T-helper 2 cell treated with Interferon-gamma antibody and Interleukin-4, amounts not matched to agents 5 μg/mL and 100 μg/mL, for 36 hours (primary cell): ENCODE results near the gene ACTL10.

Experiments
- DNase-seq: peaks from one replicate; pipeline ENCODE4 v3.0.0; 2021; ENCODE audit warnings: low spot score
- H3K27ac Mint-ChIP-seq: one replicate; pipeline ENCODE4 v1.8.0; 2021; ENCODE audit warnings: mild to moderate bottlenecking, mixed read lengths
- H3K27me3 Mint-ChIP-seq: one replicate; pipeline ENCODE4 v1.8.0; 2021; ENCODE audit warnings: low read depth, mixed read lengths
- H3K36me3 Mint-ChIP-seq: one replicate; pipeline ENCODE4 v1.8.0; 2021; ENCODE audit warnings: low read depth, mixed read lengths
- H3K4me1 Mint-ChIP-seq: one replicate; pipeline ENCODE4 v1.8.0; 2021; ENCODE audit warnings: low read depth, mixed read lengths
- H3K4me3 Mint-ChIP-seq: one replicate; pipeline ENCODE4 v1.8.0; 2022; ENCODE audit warnings: mild to moderate bottlenecking, moderate library complexity, mixed read lengths
- H3K9me3 Mint-ChIP-seq: one replicate; pipeline ENCODE4 v1.8.0; 2021; ENCODE audit warnings: mixed read lengths

Gene ACTL10

GRCh38 chr20:33684533-33685327 is 18.0 kb downstream of the ACTL10 start:
- H3K9me3 Mint-ChIP-seq, result no peaks in the 10 kb centered on the region
- H3K4me3 Mint-ChIP-seq, result peak overlapping the region; percentile 95
- peaks cover 28% of the 10 kb centered on the region for H3K36me3 Mint-ChIP-seq
- H3K27me3 Mint-ChIP-seq, result no peaks in the 10 kb centered on the region
- H3K27ac Mint-ChIP-seq, result peak overlapping the region; percentile 72
- peaks cover 68% of the 10 kb centered on the region for H3K4me1 Mint-ChIP-seq
- DNase-seq, result no peak

- Mint-ChIP-seq H3K27ac (peak overlapping the region; percentile 92), H3K4me1 (peaks cover 71% of the 10 kb centered on the region), H3K9me3 (no peaks in the 10 kb centered on the region), H3K27me3 (no peaks in the 10 kb centered on the region), H3K36me3 (peaks cover 27% of the 10 kb centered on the region), H3K4me3 (peak overlapping the region; percentile 95)
- DNase-seq, result peak; percentile 69
These were observed 18.8 kb downstream of the ACTL10 start for GRCh38 chr20:33685328-33686099.

- Mint-ChIP-seq H3K36me3 (peaks cover 22% of the 10 kb centered on the region), H3K9me3 (no peaks in the 10 kb centered on the region), H3K27ac (peak within 1 kb of the TSS; percentile 92), H3K4me1 (peaks cover 65% of the 10 kb centered on the region), H3K27me3 (no peaks in the 10 kb centered on the region), H3K4me3 (peak within 1 kb of the TSS; percentile 95)
- peak; percentile 98 for DNase-seq
These were observed 19.6 kb downstream of the ACTL10 start, which contains the start of gene E2F1 for GRCh38 chr20:33686100-33686983. Gene E2F1, minus strand, starts transcription at chr20:33686385. Its CDS starts 121 bp downstream, at chr20:33686264.

GRCh38 chr20:33686984-33687366 is 20.2 kb downstream of the ACTL10 start:
- peak overlapping the region; percentile 75 for H3K27ac Mint-ChIP-seq

GRCh38 chr20:33687370-33687915 is 20.7 kb downstream of the ACTL10 start:
- Mint-ChIP-seq H3K4me1 (peaks cover 55% of the 10 kb centered on the region), H3K36me3 (peaks cover 17% of the 10 kb centered on the region), H3K4me3 (no peak overlapping the region), H3K27ac (no peak overlapping the region), H3K9me3 (no peaks in the 10 kb centered on the region), H3K27me3 (no peaks in the 10 kb centered on the region)
- DNase-seq, result no peak

More at GRCh38 chr20:33686984-33687366, 20.2 kb downstream of the ACTL10 start:
- Mint-ChIP-seq H3K27me3 (no peaks in the 10 kb centered on the region), H3K9me3 (no peaks in the 10 kb centered on the region), H3K36me3 (peaks cover 18% of the 10 kb centered on the region), H3K4me1 (peaks cover 60% of the 10 kb centered on the region), H3K4me3 (peak overlapping the region; percentile 77)
- no peak for DNase-seq

GRCh38 chr20:33687993-33688937 is 21.5 kb downstream of the ACTL10 start:
- peaks cover 11% of the 10 kb centered on the region for H3K36me3 Mint-ChIP-seq
- no peaks in the 10 kb centered on the region for H3K27me3 Mint-ChIP-seq
- DNase-seq, result no peak
- peak overlapping the region; percentile 34 for H3K4me3 Mint-ChIP-seq
- H3K4me1 Mint-ChIP-seq, result peaks cover 48% of the 10 kb centered on the region
- H3K9me3 Mint-ChIP-seq, result no peaks in the 10 kb centered on the region
- H3K27ac Mint-ChIP-seq, result peak overlapping the region; percentile 76

- Mint-ChIP-seq H3K27ac (peak overlapping the region; percentile 76), H3K4me3 (peak overlapping the region; percentile 9), H3K4me1 (peaks cover 48% of the 10 kb centered on the region)
These were observed 22.2 kb downstream of the ACTL10 start for GRCh38 chr20:33688938-33689424.

GRCh38 chr20:33689493-33689892 is 22.8 kb downstream of the ACTL10 start:
- H3K9me3 Mint-ChIP-seq, result no peaks in the 10 kb centered on the region
- peaks cover 47% of the 10 kb centered on the region for H3K4me1 Mint-ChIP-seq
- H3K27ac Mint-ChIP-seq, result peak overlapping the region; percentile 94
- DNase-seq, result no peak
- no peaks in the 10 kb centered on the region for H3K27me3 Mint-ChIP-seq
- H3K4me3 Mint-ChIP-seq, result peak overlapping the region; percentile 76
- peaks cover 8% of the 10 kb centered on the region for H3K36me3 Mint-ChIP-seq

More at GRCh38 chr20:33688938-33689424, 22.2 kb downstream of the ACTL10 start:
- no peaks in the 10 kb centered on the region for H3K9me3 Mint-ChIP-seq
- no peaks in the 10 kb centered on the region for H3K27me3 Mint-ChIP-seq
- H3K36me3 Mint-ChIP-seq, result peaks cover 11% of the 10 kb centered on the region
- DNase-seq, result no peak

- H3K27ac Mint-ChIP-seq, result peak overlapping the region; percentile 94
- no peaks in the 10 kb centered on the region for H3K27me3 Mint-ChIP-seq
- peaks cover 42% of the 10 kb centered on the region for H3K4me1 Mint-ChIP-seq
- peak; percentile 67 for DNase-seq
- no peaks in the 10 kb centered on the region for H3K9me3 Mint-ChIP-seq
- H3K36me3 Mint-ChIP-seq, result peaks cover 5% of the 10 kb centered on the region
- peak overlapping the region; percentile 76 for H3K4me3 Mint-ChIP-seq
These were observed 23.2 kb downstream of the ACTL10 start for GRCh38 chr20:33689973-33690372.

GRCh38 chr20:33693289-33693688 is 26.5 kb downstream of the ACTL10 start:
- H3K27me3 Mint-ChIP-seq, result no peaks in the 10 kb centered on the region
- no peak for DNase-seq
- peaks cover 4% of the 10 kb centered on the region for H3K36me3 Mint-ChIP-seq
- no peak overlapping the region for H3K27ac Mint-ChIP-seq
- no peak overlapping the region for H3K4me3 Mint-ChIP-seq
- H3K9me3 Mint-ChIP-seq, result peaks cover under 1% of the 10 kb centered on the region
- H3K4me1 Mint-ChIP-seq, result peaks cover 24% of the 10 kb centered on the region

GRCh38 chr20:33693741-33694638 is 27.2 kb downstream of the ACTL10 start:
- no peak overlapping the region for H3K27ac Mint-ChIP-seq
- DNase-seq, result no peak
- peaks cover 17% of the 10 kb centered on the region for H3K4me1 Mint-ChIP-seq
- no peaks in the 10 kb centered on the region for H3K27me3 Mint-ChIP-seq
- peaks cover 3% of the 10 kb centered on the region for H3K9me3 Mint-ChIP-seq
- H3K36me3 Mint-ChIP-seq, result peaks cover 4% of the 10 kb centered on the region
- no peak overlapping the region for H3K4me3 Mint-ChIP-seq

GRCh38 chr20:33694639-33695012 is 27.9 kb downstream of the ACTL10 start:
- Mint-ChIP-seq H3K27ac (no peak overlapping the region), H3K4me3 (no peak overlapping the region), H3K9me3 (peaks cover 3% of the 10 kb centered on the region), H3K36me3 (peaks cover 4% of the 10 kb centered on the region), H3K27me3 (no peaks in the 10 kb centered on the region), H3K4me1 (peaks cover 11% of the 10 kb centered on the region)
- no peak for DNase-seq
